Ascending aorta (tissue), 2 donors: ENCODE results near the gene COL26A1. TPM values are rescaled to one million over a fixed set of nuclear protein-coding genes. Genes with fewer than 3 reads are reported as not detected.

Source experiments
- DNase-seq, 2 donors: peaks; one replicate each; pipeline ENCODE4 v3.0.0-alpha.2; 2019; ENCODE audit warnings: low spot score in 2 of 2
- H3K27ac ChIP-seq, 2 donors: fragments of 200-600 bp; sonication (generic); one replicate each; pipeline ENCODE4 v1.5.1; 2016 to 2017; ENCODE audit warnings: mild to moderate bottlenecking in 1 of 2
- H3K27me3 ChIP-seq: fragments of 200-600 bp; sonication (generic); one replicate; pipeline ENCODE4 v1.5.1; 2017
- H3K36me3 ChIP-seq, 2 donors: fragments of 200-600 bp; sonication (generic); one replicate each; pipeline ENCODE4 v1.5.1; 2016
- H3K4me1 ChIP-seq, 2 donors: fragments of 200-600 bp; sonication (generic); one replicate each; pipeline ENCODE4 v1.5.1; 2016 to 2017; ENCODE audit warnings: mild to moderate bottlenecking in 1 of 2
- H3K4me3 ChIP-seq, 2 donors: fragments of 200-600 bp; sonication (generic); one replicate each; pipeline ENCODE4 v1.5.1; 2016 to 2017; ENCODE audit warnings: mild to moderate bottlenecking in 1 of 2
- H3K9me3 ChIP-seq, 2 donors: fragments of 200-600 bp; sonication (generic); one replicate each; pipeline ENCODE4 v1.5.1; 2016
- intact Hi-C: fragments of 100-400 bp; cut with DNase I; formaldehyde crosslinking; loops from one replicate; pipeline ENCODE4 v1.15.1; 2023
- total RNA-seq: library from RNA; depleted of rRNA; stranded (reverse); fragments of >200 nt; gene quantifications from one replicate; pipeline ENCODE4 v1.1.0, GENCODE V29; 2016
- TF ChIP-seq, protein P1 (sequence below), 3 experiments: fragments of 200-600 bp in 2 of 3; fragments of 450-650 bp in 1 of 3; sonication (generic) in 2 of 3; IDR thresholded peaks; one replicate each; pipeline ENCODE4 v1.5.1; 2016 to 2019; ENCODE audit warnings: antibody characterized with exemption in 3 of 3, mild to moderate bottlenecking in 1 of 3, moderate library complexity in 1 of 3

COL26A1 gene
- total RNA-seq, 1 donor from 2014 or later = not detected

DNA sequence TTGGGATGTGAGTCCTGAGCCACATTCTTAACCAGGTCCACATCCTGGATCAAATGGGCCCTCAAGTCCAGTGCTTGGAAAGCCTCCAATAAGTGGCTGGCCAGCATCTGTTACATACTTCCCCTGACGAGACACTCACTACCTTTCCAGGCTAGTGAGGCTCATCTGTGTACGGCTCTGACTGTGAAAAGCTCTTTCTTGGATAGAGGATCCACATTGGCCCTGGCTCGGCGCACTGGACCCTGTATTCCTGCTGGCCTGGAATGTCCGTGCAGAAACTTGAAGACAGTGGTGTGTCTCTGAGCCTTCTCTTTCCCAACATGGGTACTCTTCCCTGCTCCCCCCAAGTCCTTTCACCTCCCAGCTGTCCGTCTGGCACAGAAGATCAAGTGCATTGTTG is 230.9 kb downstream of the COL26A1 start:
- H3K36me3 ChIP-seq = no peaks in the 10 kb centered on the region
- H3K27me3 ChIP-seq = no peaks in the 10 kb centered on the region
- no peak overlapping the region for H3K4me3 ChIP-seq
- no peak for DNase-seq
- H3K27ac ChIP-seq = no peak overlapping the region
- intact Hi-C loops = no loop called here
- TF ChIP-seq, protein P1, sequence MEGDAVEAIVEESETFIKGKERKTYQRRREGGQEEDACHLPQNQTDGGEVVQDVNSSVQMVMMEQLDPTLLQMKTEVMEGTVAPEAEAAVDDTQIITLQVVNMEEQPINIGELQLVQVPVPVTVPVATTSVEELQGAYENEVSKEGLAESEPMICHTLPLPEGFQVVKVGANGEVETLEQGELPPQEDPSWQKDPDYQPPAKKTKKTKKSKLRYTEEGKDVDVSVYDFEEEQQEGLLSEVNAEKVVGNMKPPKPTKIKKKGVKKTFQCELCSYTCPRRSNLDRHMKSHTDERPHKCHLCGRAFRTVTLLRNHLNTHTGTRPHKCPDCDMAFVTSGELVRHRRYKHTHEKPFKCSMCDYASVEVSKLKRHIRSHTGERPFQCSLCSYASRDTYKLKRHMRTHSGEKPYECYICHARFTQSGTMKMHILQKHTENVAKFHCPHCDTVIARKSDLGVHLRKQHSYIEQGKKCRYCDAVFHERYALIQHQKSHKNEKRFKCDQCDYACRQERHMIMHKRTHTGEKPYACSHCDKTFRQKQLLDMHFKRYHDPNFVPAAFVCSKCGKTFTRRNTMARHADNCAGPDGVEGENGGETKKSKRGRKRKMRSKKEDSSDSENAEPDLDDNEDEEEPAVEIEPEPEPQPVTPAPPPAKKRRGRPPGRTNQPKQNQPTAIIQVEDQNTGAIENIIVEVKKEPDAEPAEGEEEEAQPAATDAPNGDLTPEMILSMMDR (IDR thresholded peaks at IDR 0.05) = no peak
- no peaks in the 10 kb centered on the region for H3K4me1 ChIP-seq
- H3K9me3 ChIP-seq = no peaks in the 10 kb centered on the region

DNA sequence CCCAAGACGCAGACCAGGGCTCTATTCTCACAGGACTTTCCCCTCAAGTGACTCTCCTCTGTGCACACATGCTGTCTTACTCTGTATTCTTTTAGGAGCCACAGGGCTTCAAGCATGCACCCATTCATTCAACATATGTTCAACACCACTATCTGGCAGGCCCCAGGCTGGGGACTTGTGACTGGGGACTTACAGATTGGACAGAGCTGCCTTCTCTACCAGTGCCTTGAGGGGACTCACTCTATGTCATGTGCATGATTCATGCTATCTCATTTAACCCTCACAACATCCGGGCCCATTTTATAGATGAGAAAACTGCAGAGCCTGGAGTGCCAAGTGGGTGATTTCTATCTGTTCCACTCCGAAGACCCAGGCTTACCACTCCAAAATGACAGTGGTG is 232.1 kb downstream of the COL26A1 start:
- Histone ChIP-seq H3K9me3 (no peaks in the 10 kb centered on the region), H3K27ac (no peak overlapping the region), H3K36me3 (no peaks in the 10 kb centered on the region), H3K4me1 (no peaks in the 10 kb centered on the region), H3K27me3 (no peaks in the 10 kb centered on the region), H3K4me3 (no peak overlapping the region)
- intact Hi-C loops = no loop called here
- TF ChIP-seq, protein P1 (IDR thresholded peaks at IDR 0.05) = no peak
- peak in 1 of 2 donors; percentile 47 for DNase-seq

DNA sequence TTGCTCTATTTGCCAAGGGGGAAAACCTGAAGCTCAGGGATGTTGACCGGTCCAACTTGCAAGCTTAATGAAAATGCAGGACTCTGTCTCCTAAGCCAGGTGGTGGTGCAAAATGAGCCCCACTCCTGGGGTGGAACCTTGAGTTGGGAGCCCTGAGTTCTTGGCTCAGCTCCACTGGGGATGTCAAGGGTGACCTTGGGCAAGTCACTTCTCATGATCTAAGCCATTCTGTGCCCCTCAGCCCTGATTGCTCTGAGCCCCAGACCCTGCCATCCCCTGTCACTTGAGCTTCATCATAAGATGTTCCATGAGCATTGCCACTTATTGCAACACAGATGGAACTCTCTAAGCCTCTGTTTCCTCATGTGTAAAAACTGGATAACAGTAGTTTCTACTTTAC is 232.6 kb downstream of the COL26A1 start:
- DNase-seq = peak in 1 of 2 donors; percentile 31
- Histone ChIP-seq H3K9me3 (no peaks in the 10 kb centered on the region), H3K4me3 (no peak overlapping the region), H3K4me1 (no peaks in the 10 kb centered on the region), H3K36me3 (no peaks in the 10 kb centered on the region), H3K27ac (no peak overlapping the region), H3K27me3 (no peaks in the 10 kb centered on the region)
- TF ChIP-seq, protein P1 (IDR thresholded peaks at IDR 0.05) = no peak
- intact Hi-C loops = no loop called here

DNA sequence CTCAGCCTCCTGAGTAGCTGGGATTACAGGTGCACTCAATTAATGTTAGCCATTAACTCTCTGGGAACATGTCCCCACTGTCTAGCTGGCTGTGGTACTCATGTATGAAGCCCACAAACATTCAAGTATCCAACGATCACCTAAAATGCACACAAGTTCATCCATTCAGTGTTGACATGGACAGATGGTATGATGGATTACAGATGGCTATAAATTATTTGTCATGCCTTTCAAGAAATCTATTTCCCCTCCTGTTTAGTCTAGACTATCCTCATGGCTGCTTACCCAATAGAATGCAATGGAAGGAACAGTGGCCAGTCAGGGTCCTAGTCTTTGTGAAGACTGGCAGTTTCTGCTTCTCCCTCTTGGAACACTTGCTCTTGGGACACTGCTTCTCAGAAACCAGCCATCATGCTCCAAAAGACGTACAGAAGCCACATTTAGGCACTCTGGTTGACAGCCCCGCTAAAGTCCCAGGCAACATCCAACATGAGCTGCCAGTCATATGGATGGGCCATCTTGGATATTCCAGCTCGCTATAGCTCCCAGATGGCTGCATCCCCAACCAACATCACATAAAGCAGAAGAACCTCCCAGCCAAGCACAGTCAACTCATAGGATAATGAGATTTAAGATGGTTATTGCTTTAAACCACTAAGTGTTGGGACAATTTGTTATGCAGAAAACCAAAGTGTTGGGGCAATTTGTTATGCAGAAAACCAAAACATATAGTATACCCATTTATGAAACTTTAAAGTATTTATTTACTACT is 233.3 kb downstream of the COL26A1 start:
- DNase-seq = no peak

DNA sequence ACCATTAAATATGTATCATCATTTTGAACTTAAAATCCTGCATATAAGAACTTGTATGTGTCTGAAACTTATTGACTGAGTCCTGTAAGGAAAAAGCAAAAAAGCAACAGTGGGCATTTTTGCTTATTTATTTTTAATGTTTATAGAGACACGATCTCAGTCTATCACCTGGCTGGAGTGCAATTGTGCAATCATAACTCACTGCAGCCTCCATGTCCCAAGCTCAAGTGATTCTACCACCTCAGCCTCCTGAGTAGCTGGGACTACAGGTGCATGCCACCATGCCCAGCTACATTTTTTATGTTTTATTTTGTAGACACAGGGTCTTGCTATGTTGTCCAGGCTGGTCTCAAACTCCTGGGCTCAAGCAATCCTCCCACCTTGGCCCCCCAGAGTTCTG is 234.2 kb downstream of the COL26A1 start:
- Histone ChIP-seq H3K4me3 (no peak overlapping the region), H3K9me3 (no peaks in the 10 kb centered on the region), H3K4me1 (no peaks in the 10 kb centered on the region), H3K27ac (no peak overlapping the region), H3K27me3 (no peaks in the 10 kb centered on the region), H3K36me3 (no peaks in the 10 kb centered on the region)
- no peak for DNase-seq
- TF ChIP-seq, protein P1 (IDR thresholded peaks at IDR 0.05) = no peak
- intact Hi-C loops = no loop called here

More for the DNA sequence above, 233.3 kb downstream of the COL26A1 start:
- Histone ChIP-seq H3K36me3 (no peaks in the 10 kb centered on the region), H3K27me3 (no peaks in the 10 kb centered on the region), H3K4me1 (no peaks in the 10 kb centered on the region), H3K27ac (no peak overlapping the region), H3K4me3 (no peak overlapping the region), H3K9me3 (no peaks in the 10 kb centered on the region)
- intact Hi-C loops = no loop called here
- TF ChIP-seq, protein P1 (IDR thresholded peaks at IDR 0.05) = no peak
